Measurements from ENCODE around the gene ANXA11.

ANXA11 gene

DNA sequence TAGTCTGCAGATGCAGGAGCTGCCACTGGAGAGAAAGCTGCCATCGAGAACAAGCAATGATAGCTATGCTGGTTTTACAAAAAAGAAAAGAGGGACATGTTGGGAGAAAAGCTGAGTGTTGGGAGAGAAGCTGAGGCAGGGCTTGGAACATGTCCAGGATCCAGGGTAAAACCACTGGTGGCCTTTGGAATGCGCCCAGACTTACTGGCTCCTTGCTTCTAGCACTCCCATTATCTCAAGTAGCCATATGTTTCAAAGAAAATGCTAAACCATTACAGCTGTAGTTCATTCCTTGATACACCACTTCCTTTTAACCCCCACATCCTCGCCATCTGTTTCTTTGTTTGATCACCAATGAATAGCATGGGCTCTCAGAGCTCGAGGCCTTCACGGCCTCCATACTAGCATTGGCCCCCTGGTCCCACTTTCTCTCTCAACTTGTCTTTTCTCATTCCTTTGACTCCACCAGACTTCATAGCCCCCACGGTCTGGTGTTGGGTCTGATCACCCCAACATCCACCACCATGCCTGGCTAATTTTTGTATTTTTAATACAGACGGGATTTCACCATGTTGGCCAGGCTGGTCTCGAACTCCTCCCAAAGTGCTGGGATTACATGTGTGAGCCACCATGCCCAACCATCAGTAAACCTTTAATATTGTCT is 96.6 kb downstream of the ANXA11 start:
- DNase-seq (ENCODE audit: low read depth in 2 of 2) = no peak

DNA sequence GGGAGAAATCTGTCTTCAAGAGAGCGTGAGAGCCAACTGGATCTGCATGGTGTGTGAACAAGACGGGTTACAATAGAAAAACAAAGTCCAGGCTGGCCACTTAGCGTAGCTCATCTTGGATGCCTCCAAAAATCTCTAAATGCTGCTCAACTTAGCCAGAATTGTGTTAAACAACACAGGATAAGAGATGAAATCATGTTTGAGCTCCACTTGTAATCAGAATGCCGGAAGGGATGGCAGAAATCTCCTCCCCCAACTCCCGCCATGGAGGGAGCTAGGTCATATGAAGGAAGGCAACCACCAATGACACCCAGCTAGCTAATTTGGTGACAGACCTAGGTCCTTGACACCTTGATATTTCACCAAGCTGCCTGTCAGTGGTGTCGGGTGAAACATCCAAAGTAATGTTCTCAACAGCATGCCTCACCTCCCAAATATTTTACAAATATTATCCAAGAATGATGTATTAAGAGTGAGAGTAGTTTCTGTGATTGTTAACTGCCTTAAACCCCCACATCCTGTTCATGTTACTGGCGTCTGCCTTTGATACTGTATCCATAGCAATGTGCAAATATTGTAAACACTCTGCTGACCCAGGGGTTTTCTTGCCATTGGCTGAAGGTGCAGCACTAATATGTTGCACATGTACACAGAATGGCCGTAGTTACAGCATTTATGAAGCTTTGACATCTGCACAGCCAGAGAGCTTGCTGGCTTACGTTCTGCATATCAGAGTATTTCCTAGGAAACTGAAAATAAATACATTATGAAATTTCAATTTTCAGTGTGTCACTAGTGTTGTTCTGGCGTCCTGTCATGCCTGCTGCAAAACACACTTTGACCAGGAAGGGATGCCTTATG is 101.0 kb downstream of the ANXA11 start:
- no peak for DNase-seq (ENCODE audit: low read depth in 2 of 2)

Data from activated CD4-positive, alpha-beta T cell treated with anti-CD3 and anti-CD28 coated beads for 24 hours (primary cell).